ENCODE data around the gene TENM3. TPM values are rescaled to one million over a fixed set of nuclear protein-coding genes. Genes with fewer than 3 reads are reported as not detected.

TENM3 gene
- total and polyA plus RNA-seq, 4 donors: 0.05 to 5.5 (median 1.1) TPM; not detected in 1

DNA sequence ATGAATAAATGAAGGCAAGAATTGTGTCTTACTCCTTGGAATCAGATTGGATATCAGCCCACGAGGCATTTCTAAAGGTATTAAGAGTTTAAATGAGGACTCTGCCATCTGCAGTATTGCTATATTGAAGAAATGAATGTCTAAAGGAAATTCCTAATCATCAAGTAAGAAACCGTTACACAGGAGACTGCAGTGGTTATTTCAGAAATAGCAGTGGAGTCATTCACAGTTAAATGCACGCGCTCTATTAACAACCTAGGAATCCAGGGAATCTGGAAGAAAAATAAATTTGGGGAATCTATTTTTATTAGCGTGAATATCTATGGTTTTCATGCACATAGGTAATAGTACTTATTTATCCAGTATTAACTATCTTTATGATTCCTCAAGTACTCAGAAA lies 334.2 kb downstream of the TENM3 start:
- no peak overlapping the region for H3K4me3 ChIP-seq (ENCODE audit: low read length in 2 of 2)
- ATAC-seq (ENCODE audit: low FRiP score): no peak
- H3K9me3 ChIP-seq (ENCODE audit: control insufficient read depth, low read length): no peaks in the 10 kb centered on the region
- H3K27me3 ChIP-seq (ENCODE audit: control insufficient read depth in 1 of 2, insufficient read depth in 2 of 2, low read length in 1 of 2): no peaks in the 10 kb centered on the region
- no peak overlapping the region for H3K27ac ChIP-seq (ENCODE audit: low read depth in 1 of 2, low read length in 2 of 2)
- 50 to 76% methylated on average over 5 of the region's 5 CpGs for WGBS, 2 donors
- intact Hi-C loops (cut with DNase I): no loop called here
- H3K36me3 ChIP-seq (ENCODE audit: control insufficient read depth in 1 of 2, insufficient read depth in 2 of 2, low read length in 1 of 2): no peaks in the 10 kb centered on the region
- no peaks in the 10 kb centered on the region for H3K4me1 ChIP-seq (ENCODE audit: control insufficient read depth in 1 of 2, insufficient read depth in 2 of 2, low read length in 2 of 2)
- DNase-seq: no peak

- H3K36me3 ChIP-seq (ENCODE audit: control insufficient read depth in 1 of 2, insufficient read depth in 2 of 2, low read length in 1 of 2): no peaks in the 10 kb centered on the region
- no peaks in the 10 kb centered on the region for H3K4me1 ChIP-seq (ENCODE audit: control insufficient read depth in 1 of 2, insufficient read depth in 2 of 2, low read length in 2 of 2)
- H3K4me3 ChIP-seq (ENCODE audit: low read length in 2 of 2): no peak overlapping the region
- H3K27ac ChIP-seq (ENCODE audit: low read depth in 1 of 2, low read length in 2 of 2): no peak overlapping the region
- no peaks in the 10 kb centered on the region for H3K27me3 ChIP-seq (ENCODE audit: control insufficient read depth in 1 of 2, insufficient read depth in 2 of 2, low read length in 1 of 2)
- H3K9me3 ChIP-seq (ENCODE audit: control insufficient read depth, low read length): no peaks in the 10 kb centered on the region
- ATAC-seq (ENCODE audit: low FRiP score) (no peak), DNase-seq (no peak)
- intact Hi-C loops (cut with DNase I): no loop called here
These were observed 335.2 kb downstream of the TENM3 start for GRCh38 chr4:182578402-182578801.

- Histone ChIP-seq H3K9me3 (ENCODE audit: control insufficient read depth, low read length) (no peaks in the 10 kb centered on the region), H3K4me3 (ENCODE audit: low read length in 2 of 2) (no peak overlapping the region), H3K36me3 (ENCODE audit: control insufficient read depth in 1 of 2, insufficient read depth in 2 of 2, low read length in 1 of 2) (no peaks in the 10 kb centered on the region), H3K4me1 (ENCODE audit: control insufficient read depth in 1 of 2, insufficient read depth in 2 of 2, low read length in 2 of 2) (no peaks in the 10 kb centered on the region), H3K27ac (ENCODE audit: low read depth in 1 of 2, low read length in 2 of 2) (no peak overlapping the region), H3K27me3 (ENCODE audit: control insufficient read depth in 1 of 2, insufficient read depth in 2 of 2, low read length in 1 of 2) (no peaks in the 10 kb centered on the region)
- intact Hi-C loops (cut with DNase I): no loop called here
- DNase-seq (no peak), ATAC-seq (ENCODE audit: low FRiP score) (no peak)
- WGBS, 2 donors: 84 to 100% methylated on average over 4 of the region's 4 CpGs
These were observed 339.0 kb downstream of the TENM3 start for GRCh38 chr4:182582245-182582644.

DNA sequence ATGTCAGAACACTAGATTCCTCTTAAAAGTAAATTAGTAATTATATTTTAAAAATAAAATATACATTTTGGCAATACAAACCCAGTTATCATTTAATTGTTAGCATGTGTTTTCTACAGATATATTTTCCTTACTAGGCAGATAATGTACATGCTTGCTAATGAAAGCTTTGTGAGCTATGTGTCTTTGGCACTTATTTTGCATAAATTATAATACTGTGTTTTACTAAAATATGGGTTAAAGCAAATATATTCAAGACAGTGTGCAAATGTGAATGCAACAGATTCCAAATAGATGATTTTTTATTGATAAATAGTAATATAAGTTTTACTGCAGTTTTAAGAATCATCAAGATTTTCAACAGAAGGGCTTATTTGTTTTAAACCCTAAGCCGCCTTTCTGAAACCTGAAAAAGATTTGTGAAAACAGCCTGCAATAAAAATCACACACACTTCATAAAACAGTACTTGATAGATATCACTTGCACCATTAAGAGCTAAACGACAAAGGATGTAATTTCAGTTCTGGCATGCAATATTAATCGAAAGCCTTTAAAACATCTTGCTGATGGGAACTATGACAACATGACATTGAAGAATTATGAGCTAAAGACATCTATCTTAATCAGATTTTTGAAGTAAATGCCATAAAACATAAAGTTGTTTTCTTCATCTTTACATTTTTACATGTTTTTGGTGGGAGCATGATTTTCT lies 340.7 kb downstream of the TENM3 start:
- Histone ChIP-seq H3K36me3 (ENCODE audit: control insufficient read depth in 1 of 2, insufficient read depth in 2 of 2, low read length in 1 of 2) (no peaks in the 10 kb centered on the region), H3K27ac (ENCODE audit: low read depth in 1 of 2, low read length in 2 of 2) (no peak overlapping the region), H3K27me3 (ENCODE audit: control insufficient read depth in 1 of 2, insufficient read depth in 2 of 2, low read length in 1 of 2) (no peaks in the 10 kb centered on the region), H3K9me3 (ENCODE audit: control insufficient read depth, low read length) (no peaks in the 10 kb centered on the region), H3K4me1 (ENCODE audit: control insufficient read depth in 1 of 2, insufficient read depth in 2 of 2, low read length in 2 of 2) (no peaks in the 10 kb centered on the region), H3K4me3 (ENCODE audit: low read length in 2 of 2) (no peak overlapping the region)
- intact Hi-C loops (cut with DNase I): no loop called here
- DNase-seq: no peak
- ATAC-seq (ENCODE audit: low FRiP score): no peak
- WGBS, 2 donors: 67 to 70% methylated on average over 3 of the region's 3 CpGs

DNA sequence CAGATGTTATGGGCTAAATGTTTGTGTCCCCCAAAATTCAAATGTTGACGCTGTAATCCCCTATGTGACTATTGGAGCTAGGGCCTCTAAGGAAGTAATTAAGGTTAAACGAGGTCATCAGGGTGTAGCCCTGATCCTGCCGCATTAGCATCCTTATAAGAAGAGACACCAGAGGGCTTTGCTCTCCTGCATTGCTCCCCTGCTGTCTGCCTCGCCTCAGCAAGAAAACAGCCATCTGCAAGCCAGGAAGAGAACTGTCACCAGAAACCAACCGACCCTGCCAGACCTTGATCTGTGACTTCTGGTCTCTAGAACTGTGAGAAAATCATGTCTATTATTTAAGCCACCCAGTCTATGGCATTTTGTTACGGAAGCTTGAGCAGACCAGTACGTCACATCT lies 342.1 kb downstream of the TENM3 start:
- Histone ChIP-seq H3K27me3 (ENCODE audit: control insufficient read depth in 1 of 2, insufficient read depth in 2 of 2, low read length in 1 of 2) (no peaks in the 10 kb centered on the region), H3K9me3 (ENCODE audit: control insufficient read depth, low read length) (no peaks in the 10 kb centered on the region)

GRCh38 chr4:182589100-182589499 lies 345.9 kb downstream of the TENM3 start:
- no peaks in the 10 kb centered on the region for H3K4me1 ChIP-seq (ENCODE audit: control insufficient read depth in 1 of 2, insufficient read depth in 2 of 2, low read length in 2 of 2)
- WGBS, 2 donors: 92 to 96% methylated on average over 2 of the region's 2 CpGs
- ATAC-seq (ENCODE audit: low FRiP score): no peak
- no peak overlapping the region for H3K4me3 ChIP-seq (ENCODE audit: low read length in 2 of 2)
- no peak for DNase-seq
- H3K36me3 ChIP-seq (ENCODE audit: control insufficient read depth in 1 of 2, insufficient read depth in 2 of 2, low read length in 1 of 2): no peaks in the 10 kb centered on the region
- H3K27me3 ChIP-seq (ENCODE audit: control insufficient read depth in 1 of 2, insufficient read depth in 2 of 2, low read length in 1 of 2): no peaks in the 10 kb centered on the region
- no peak overlapping the region for H3K27ac ChIP-seq (ENCODE audit: low read depth in 1 of 2, low read length in 2 of 2)
- intact Hi-C loops (cut with DNase I): no loop called here
- H3K9me3 ChIP-seq (ENCODE audit: control insufficient read depth, low read length): no peaks in the 10 kb centered on the region

More for the DNA sequence above, 342.1 kb downstream of the TENM3 start:
- H3K4me3 ChIP-seq (ENCODE audit: low read length in 2 of 2): no peak overlapping the region
- intact Hi-C loops (cut with DNase I): no loop called here
- no peak overlapping the region for H3K27ac ChIP-seq (ENCODE audit: low read depth in 1 of 2, low read length in 2 of 2)
- ATAC-seq (ENCODE audit: low FRiP score) (no peak), DNase-seq (no peak)
- no peaks in the 10 kb centered on the region for H3K4me1 ChIP-seq (ENCODE audit: control insufficient read depth in 1 of 2, insufficient read depth in 2 of 2, low read length in 2 of 2)
- WGBS, 2 donors: 64 to 74% methylated on average over 7 of the region's 7 CpGs
- no peaks in the 10 kb centered on the region for H3K36me3 ChIP-seq (ENCODE audit: control insufficient read depth in 1 of 2, insufficient read depth in 2 of 2, low read length in 1 of 2)

- Histone ChIP-seq H3K27me3 (ENCODE audit: control insufficient read depth in 1 of 2, insufficient read depth in 2 of 2, low read length in 1 of 2) (no peaks in the 10 kb centered on the region), H3K4me3 (ENCODE audit: low read length in 2 of 2) (no peak overlapping the region), H3K36me3 (ENCODE audit: control insufficient read depth in 1 of 2, insufficient read depth in 2 of 2, low read length in 1 of 2) (no peaks in the 10 kb centered on the region), H3K9me3 (ENCODE audit: control insufficient read depth, low read length) (no peaks in the 10 kb centered on the region), H3K27ac (ENCODE audit: low read depth in 1 of 2, low read length in 2 of 2) (no peak overlapping the region), H3K4me1 (ENCODE audit: control insufficient read depth in 1 of 2, insufficient read depth in 2 of 2, low read length in 2 of 2) (no peaks in the 10 kb centered on the region)
- intact Hi-C loops (cut with DNase I): no loop called here
- ATAC-seq (ENCODE audit: low FRiP score): no peak
- 82 to 86% methylated on average over 7 of the region's 7 CpGs for WGBS, 2 donors
- DNase-seq: no peak
These were observed 350.2 kb downstream of the TENM3 start for GRCh38 chr4:182593402-182593801.

GRCh38 chr4:182593864-182594263 lies 350.7 kb downstream of the TENM3 start:
- Histone ChIP-seq H3K27ac (ENCODE audit: low read depth in 1 of 2, low read length in 2 of 2) (no peak overlapping the region), H3K4me3 (ENCODE audit: low read length in 2 of 2) (no peak overlapping the region), H3K9me3 (ENCODE audit: control insufficient read depth, low read length) (no peaks in the 10 kb centered on the region), H3K27me3 (ENCODE audit: control insufficient read depth in 1 of 2, insufficient read depth in 2 of 2, low read length in 1 of 2) (no peaks in the 10 kb centered on the region), H3K36me3 (ENCODE audit: control insufficient read depth in 1 of 2, insufficient read depth in 2 of 2, low read length in 1 of 2) (no peaks in the 10 kb centered on the region), H3K4me1 (ENCODE audit: control insufficient read depth in 1 of 2, insufficient read depth in 2 of 2, low read length in 2 of 2) (no peaks in the 10 kb centered on the region)
- WGBS, 2 donors: 73 to 84% methylated on average over 1 of the region's 1 CpG
- intact Hi-C loops (cut with DNase I): no loop called here
- ATAC-seq (ENCODE audit: low FRiP score): no peak
- no peak for DNase-seq

GRCh38 chr4:182600093-182600492 lies 356.9 kb downstream of the TENM3 start:
- Histone ChIP-seq H3K27me3 (ENCODE audit: control insufficient read depth in 1 of 2, insufficient read depth in 2 of 2, low read length in 1 of 2) (no peaks in the 10 kb centered on the region), H3K27ac (ENCODE audit: low read depth in 1 of 2, low read length in 2 of 2) (no peak overlapping the region), H3K36me3 (ENCODE audit: control insufficient read depth in 1 of 2, insufficient read depth in 2 of 2, low read length in 1 of 2) (no peaks in the 10 kb centered on the region), H3K4me3 (ENCODE audit: low read length in 2 of 2) (no peak overlapping the region), H3K9me3 (ENCODE audit: control insufficient read depth, low read length) (no peaks in the 10 kb centered on the region), H3K4me1 (ENCODE audit: control insufficient read depth in 1 of 2, insufficient read depth in 2 of 2, low read length in 2 of 2) (no peaks in the 10 kb centered on the region)
- 77 to 81% methylated on average over 2 of the region's 2 CpGs for WGBS, 2 donors
- intact Hi-C loops (cut with DNase I): no loop called here
- ATAC-seq (ENCODE audit: low FRiP score) (no peak), DNase-seq (no peak)

All from aorta (tissue), 5 donors.